Islet of Langerhans (tissue), 1 donor: Measurements from ENCODE around the gene ADISSP.
A peak's percentile ranks its signal among the peaks of the same experiment; 100 is the strongest.

Source experiments
- FAIRE-seq: peaks from one replicate; lab custom pipeline; 2011; peaks lifted over from hg19 to GRCh38; lab: Jason Lieb, UNC

ADISSP gene

DNA sequence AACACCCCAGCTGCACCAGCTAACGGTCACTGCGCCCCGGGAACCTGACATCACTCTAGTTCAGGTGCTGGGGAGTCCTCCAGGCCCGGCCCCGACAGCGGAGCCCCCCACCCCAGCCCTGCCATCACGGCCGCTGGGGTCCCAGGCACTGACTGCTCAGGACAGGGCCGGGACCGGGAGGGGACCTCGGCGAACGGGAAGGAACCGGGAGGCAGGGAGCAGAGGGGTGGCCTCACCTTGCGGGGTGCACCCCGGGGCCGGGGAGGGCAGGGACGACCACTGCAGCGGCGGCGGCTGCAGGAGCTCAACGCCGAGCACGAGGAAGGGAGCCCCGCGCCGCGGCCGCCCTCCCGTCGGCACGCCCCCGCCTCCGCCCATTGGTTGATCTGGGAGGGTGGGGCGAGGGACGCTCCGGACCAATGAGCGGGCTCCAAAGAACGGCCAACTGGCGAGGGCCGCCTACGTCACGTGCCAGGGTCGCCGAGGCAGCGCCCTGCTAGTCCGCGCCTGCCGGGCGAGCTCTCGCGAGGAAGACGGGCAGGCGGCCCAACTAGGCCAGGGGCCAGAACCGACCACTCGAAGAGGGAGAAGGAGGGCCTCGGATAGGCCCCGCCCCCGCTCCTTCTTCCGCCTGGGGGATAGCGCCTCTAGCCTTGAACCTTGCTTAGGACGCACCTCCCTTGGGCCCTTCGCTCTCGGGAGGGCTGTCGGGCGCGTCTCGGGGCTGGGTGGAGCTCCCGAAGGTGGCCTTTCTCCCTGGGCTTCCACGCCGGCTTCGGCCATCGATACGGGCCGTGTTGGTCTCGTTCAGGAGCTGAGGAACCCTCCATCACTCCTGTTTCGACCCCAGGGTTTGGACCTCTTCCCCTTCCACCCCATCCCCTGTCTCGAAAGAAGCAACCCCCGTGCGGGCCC, at the start of gene ADISSP:
ADISSP (minus strand) TSS at position 327 of the 915 bp plus-strand sequence. CDS start 7,653 bp downstream, outside the sequence.
- FAIRE-seq = peak; percentile 45

DNA sequence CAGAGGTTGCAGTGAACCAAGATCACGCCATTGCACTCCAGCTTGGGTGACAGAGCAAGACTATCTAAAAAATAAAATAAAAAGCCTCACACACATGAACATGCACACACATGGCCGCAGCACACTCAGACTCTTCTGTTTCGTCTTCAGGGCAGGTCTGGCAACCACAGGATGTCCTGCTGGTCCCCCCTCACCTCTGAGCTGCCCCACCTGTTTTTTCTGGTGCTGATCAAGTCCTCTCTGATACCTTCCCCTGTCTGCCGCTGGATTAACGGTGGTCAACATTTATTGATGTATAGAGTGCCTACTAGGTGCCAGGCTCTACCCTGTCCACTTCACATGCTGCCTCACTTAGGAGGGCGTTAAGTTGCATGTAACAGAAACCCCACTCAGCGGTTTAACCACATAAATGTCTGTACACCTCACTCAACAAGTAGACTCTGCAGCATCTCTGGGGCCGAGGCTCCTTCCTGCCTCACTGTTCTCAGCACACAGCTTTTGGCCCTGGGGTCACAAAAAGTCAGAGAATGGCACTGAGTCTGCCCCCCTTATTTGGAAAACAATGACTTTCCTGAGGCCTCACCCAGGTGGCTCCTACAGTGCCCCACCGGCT, 48.3 kb upstream of the ADISSP start:
- FAIRE-seq = no peak

DNA sequence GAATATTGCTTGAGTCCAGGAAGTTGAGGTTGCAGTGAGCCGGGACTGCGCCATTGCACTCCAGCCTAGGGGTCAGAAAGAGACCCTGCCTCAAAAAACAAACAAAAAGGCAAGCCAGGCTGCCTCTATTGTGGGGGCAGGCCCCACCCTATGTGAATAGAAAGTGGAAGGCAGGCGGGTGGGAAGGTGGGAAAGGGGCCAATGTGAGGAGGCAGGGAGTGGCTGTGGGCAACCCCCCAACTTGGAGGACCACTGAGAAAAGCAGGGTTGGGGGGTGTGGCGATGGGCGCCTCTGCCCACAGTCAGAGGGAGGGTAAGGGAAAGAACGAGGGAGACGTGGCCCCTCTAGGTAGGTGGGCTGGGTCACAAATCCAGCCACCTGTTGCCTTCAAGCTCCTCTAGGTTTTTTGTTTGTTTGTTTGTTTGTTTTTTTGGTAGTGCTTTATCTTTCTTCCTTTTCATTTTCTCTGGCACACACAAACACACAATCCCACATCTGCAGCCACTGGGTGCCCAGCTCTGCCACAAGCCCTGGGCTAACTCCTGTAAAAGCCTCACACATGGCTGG, 47.5 kb upstream of the ADISSP start:
- FAIRE-seq = no peak

GRCh38 chr20:3813848-3814581, 46.5 kb upstream of the ADISSP start:
- FAIRE-seq = no peak

DNA sequence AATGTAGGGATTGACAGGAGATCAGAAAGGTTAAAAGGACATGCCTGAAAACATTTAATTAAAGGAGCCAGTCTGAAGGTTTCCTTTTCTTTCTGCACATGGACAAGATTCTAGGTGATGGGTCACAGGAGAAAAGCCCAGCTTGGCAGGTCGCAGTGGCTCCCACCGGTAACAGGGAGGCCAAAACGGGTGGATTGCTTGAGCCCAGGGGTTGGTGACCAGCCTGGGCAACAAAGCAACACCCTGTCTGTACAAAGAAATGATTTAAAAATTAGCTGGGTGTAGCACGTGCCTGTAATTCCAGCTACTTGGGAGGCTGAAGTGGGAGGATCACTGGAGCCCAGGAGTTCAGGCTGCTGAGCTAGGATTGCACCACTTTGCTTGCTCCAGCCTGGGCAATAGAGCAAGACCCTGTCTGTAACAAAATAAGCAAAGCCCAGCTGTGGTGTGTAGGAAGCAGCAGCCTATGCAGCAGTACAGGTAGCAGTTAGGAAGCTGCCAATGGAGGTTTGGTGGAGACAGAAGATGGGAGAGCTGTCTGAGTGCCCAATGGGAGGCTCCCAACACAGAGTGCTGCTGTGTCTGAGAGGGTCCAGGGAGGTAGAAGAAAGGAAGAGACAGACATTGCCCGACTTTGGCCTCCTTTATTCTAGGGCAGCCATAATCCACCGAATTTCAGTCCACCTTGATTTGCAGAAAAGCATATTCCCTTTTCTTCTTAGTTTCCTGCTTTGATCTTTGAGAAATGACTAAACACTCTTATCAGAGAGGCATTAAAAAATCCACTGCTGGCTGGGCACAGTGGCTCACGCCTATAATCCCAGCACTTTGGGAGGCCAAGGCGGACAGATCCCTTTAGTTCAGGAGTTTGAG, 45.7 kb upstream of the ADISSP start:
- no peak for FAIRE-seq

DNA sequence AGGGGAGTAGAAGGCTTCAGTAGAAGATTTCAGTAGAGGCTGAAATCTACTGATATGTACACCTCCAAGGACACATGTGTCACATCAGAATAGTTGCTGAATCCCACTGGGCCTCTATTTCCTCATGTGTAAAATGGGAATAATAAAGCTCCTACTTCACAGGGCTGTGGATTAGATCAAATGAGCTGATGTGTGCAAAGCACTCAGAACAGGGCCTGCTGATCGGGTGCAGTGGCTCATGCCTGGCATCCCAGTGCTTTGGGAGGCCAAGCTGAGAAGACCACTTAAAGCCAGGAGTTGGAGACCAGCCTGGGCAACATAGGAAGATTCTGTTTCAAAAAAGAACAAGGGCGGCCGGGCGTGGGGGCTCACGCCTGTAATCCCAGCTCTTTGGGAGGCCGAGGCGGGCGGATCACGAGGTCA, 44.7 kb upstream of the ADISSP start:
- no peak for FAIRE-seq

DNA sequence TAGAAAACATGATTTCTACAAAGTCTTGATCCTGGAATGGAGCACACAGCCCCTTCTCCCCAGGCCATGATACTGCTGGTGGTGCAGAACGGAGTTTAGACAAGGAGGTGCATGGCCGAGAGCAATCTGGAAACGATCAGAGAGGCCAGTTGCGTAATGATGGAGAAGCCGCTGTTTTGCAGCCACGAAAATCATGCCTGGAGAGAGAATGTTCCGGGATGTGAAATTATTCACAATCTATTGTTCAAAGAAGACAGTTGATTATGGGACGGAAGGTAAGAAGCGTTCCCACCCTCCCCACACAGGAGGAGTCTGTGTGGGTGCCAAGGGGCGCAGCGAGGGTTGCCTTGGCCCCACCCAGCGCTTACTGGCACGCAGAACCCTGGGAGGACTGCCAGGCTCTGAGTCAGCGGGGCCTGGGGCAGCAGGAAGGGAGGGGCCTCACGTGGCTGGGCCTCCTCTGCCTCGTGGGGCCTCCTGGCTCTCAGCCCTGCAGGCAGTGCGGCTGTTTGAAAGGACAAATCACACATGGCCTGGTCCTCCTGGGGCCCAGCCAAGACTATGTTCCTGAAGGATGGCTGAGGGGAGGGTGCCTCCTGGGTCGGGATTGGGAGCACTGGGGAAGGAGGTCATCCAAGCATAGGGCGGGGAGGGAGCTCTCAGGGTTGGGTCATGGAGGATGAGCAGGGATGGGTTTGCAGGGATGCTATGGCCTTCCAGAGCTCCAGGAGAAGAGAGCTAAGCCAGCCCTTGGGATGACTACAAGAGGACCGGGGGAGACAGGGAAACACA, 44.1 kb upstream of the ADISSP start:
- no peak for FAIRE-seq

- FAIRE-seq = no peak
Measured at GRCh38 chr20:3808544-3808943, 41.0 kb upstream of the ADISSP start.

- no peak for FAIRE-seq
Measured at GRCh38 chr20:3804781-3805180, 37.2 kb upstream of the ADISSP start.

DNA sequence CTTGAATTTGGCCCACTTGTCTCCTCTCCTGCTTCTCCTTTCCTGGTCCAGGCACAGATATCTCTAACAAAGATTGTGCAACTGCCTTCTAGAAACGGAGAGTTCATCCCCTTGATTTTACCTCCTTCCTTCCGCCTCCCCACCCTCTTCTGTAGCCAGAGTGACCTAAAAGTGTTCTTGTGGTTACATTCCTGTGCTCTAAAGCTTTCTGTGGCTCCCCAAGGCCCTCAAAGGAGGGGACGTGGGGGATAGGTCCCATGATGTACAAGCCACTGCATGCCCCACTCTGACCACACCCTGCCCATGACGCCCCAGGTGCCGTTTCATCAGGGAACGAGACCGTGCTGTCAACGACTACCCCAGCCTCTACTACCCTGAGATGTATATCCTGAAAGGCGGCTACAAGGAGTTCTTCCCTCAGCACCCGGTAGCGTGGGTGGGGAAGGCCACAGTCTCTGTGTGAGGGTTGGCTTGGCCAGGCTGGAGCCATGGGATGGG, 36.8 kb upstream of the ADISSP start:
- FAIRE-seq = no peak

DNA sequence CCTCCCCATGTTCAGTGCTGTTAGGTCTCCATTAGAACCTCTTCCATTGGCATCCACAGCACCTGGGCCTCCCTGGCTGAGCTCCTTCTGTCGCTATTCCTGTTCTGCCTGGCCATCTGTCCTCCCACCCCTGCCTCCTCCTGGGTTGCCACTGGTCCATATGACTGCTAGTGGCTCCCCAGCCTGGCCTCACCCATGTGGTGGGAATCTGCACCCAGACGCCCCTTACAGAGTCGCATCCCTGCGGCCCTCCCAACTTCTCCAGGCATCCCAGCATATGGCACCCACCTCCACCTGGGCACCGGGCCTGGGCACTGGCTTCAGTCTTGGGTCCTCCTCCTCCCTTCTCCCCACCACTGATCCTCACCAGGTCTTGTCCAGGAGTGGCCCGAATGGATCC, 36.3 kb upstream of the ADISSP start:
- FAIRE-seq = no peak

DNA sequence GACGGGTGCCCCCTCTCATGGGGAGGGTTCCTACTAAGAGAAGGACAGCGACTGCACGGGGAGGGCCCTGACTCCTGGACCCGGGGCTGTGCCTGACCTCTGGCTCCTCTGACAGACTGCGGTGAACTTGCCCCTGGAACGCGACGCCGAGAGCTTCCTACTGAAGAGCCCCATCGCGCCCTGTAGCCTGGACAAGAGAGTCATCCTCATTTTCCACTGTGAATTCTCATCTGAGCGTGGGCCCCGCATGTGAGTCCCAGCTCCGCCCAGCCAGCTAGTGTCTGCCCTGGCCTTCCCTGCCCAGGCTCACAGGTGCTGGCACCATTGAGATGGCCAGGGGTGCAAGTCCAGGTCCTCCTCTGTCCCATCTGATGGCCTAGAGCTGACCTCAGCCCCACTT, 35.7 kb upstream of the ADISSP start:
- no peak for FAIRE-seq

- no peak for FAIRE-seq
Measured at GRCh38 chr20:3802524-3803239, 35.1 kb upstream of the ADISSP start.

DNA sequence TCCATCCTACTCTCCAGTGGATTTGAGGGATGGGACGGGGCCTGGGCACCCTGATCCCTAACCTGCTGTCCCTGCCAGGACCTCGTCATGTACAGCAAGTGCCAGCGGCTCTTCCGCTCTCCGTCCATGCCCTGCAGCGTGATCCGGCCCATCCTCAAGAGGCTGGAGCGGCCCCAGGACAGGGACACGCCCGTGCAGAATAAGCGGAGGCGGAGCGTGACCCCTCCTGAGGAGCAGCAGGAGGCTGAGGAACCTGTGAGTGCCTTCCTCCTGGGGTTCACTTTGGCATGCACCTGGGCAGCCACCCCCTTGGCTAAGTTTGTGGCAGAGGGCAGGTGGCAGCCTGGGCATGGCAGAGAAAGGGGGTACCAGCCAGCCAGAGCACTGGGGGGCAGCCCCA, 34.3 kb upstream of the ADISSP start:
- FAIRE-seq = no peak

DNA sequence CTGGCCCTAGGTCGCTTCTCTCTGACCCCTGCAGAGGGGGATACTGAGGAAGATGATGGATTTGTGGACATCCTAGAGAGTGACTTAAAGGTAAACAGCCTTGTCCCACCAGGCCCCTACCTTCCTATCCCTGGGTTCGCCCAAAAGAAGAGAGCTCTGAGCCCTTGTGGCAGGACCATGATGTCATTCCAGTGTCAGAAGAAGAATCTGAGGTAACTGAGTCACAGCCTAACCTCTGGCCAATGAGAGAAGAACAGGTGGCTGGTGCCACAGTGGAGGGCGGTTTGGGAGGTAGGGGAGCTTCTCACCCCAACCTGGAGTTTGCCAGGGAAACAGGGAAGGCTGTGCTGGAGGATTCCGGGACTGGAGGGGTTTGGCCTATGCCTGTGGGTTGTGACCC, 33.7 kb upstream of the ADISSP start:
- FAIRE-seq = no peak

- no peak for FAIRE-seq
Measured at GRCh38 chr20:3800878-3801260, 33.3 kb upstream of the ADISSP start.

DNA sequence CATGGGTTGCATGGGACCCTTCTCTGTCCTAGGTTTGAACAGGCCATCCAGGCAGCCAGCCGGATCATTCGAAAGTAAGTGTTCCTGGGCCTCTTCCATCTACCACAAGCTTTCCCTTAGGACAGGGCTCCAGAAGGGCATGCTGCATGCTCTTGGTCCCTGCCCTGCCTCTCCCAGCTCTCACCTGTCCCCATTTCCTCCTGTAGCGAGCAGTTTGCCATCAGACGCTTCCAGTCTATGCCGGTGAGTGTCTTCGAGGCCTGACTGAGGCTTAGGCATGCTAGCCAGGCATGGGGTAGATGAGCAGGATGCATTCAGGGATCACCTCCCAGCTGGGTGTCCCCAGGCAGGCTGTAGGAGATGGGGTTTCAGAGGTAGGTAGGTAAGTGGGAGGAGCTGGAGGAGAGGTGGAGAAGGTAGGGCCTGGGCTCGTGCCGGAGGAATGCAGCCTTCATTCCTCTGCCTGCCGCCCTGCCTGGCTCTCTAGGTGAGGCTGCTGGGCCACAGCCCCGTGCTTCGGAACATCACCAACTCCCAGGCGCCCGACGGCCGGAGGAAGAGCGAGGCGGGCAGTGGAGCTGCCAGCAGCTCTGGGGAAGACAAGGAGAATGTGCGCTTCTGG, 32.8 kb upstream of the ADISSP start:
- FAIRE-seq = no peak

GRCh38 chr20:3798908-3799248, 31.3 kb upstream of the ADISSP start:
- no peak for FAIRE-seq

DNA sequence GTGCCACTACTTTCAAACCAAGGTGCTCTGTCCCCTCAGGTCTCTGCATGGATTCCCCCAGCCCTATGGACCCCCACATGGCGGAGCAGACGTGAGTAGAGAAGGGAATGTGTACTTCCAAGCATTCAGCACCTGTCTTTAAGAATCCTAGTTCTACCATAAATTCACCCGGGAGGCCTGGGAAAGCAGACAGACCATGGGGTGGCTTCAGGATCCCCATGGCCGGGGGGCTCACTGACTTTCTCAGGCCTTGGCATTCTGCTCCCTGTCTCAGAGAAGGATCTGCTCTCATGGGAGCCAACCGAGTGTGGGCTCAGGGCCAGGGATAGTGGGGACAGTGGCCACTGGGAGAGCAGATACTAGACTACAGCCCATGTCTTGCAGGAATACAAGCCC, 30.8 kb upstream of the ADISSP start:
- FAIRE-seq = no peak
